HCT116 (cell line): ENCODE data around the gene CHST11. TPM values are rescaled to one million over a fixed set of nuclear protein-coding genes. Genes with fewer than 3 reads are reported as not detected.

Experiments
- ATAC-seq: fragments of 200-7000 bp; cut with Tn5 transposase; 2 replicates; pipeline ENCODE4 v1.9.1; 2020; ENCODE audit warnings: mild to moderate bottlenecking, moderate library complexity
- BruUV-seq: library from RNA; stranded (reverse); fragments of 400-500 nt; replicated peaks from 2 replicates; lab custom pipeline; 2021; lab: Mats Ljungman, UMichigan
- CTCF ChIA-PET: fragments of 300-600 bp; sonication (Branson Sonifier 250); formaldehyde crosslinking; loops from one replicate; lab custom pipeline; 2021; ENCODE audit warnings: antibody characterized with exemption; lab: Charles Lee
- POLR2A ChIA-PET: fragments of 300-600, 350-600 bp; sonication (Branson Sonifier 250); formaldehyde crosslinking; loops from one replicate; lab custom pipeline; 2021; ENCODE audit warnings: antibody characterized with exemption; lab: Charles Lee
- RAD21 ChIA-PET, 2 experiments: fragments of 300-600 bp; sonication (Branson Sonifier 250); formaldehyde crosslinking; loops; one replicate each; lab custom pipeline; 2023; ENCODE audit warnings: low total read pairs in 2 of 2; ENCODE audit not compliant: uncharacterized antibody in 2 of 2, unreplicated experiment in 2 of 2, low non-redundant PET in 1 of 2; lab: Charles Lee
- DNase-seq: peaks from one replicate; pipeline ENCODE4 v3.0.0-alpha.2; 2010; ENCODE audit warnings: low read depth, low spot score
- H2AFZ ChIP-seq: fragments of 200-600 bp; shearing (Covaris generic), sonication (generic); 2 replicates; pipeline ENCODE4 v1.6.1; 2017; ENCODE audit warnings: low read depth, mixed run types, mixed read lengths, antibody characterized with exemption, low read length; ENCODE audit not compliant: poor library complexity, severe bottlenecking
- H3K27ac ChIP-seq: 2 replicates; pipeline ENCODE4 v1.5.1; 2012; ENCODE audit warnings: low read depth, low read length
- H3K27me3 ChIP-seq: fragments of 200-600 bp; sonication (generic); 2 replicates; pipeline ENCODE4 v1.6.1; 2016; ENCODE audit warnings: mixed run types, low read length, mixed read lengths; ENCODE audit not compliant: insufficient read depth
- H3K36me3 ChIP-seq, 2 experiments: fragments of 200-500 bp in 1 of 2; fragments of 200-600 bp in 1 of 2; sonication (Bioruptor generic) in 1 of 2; sonication (generic) in 1 of 2; 2 replicates each; pipeline versions ENCODE4 v1.5.1 to v1.6.1; 2014 to 2016; ENCODE audit warnings: low read length in 2 of 2, inconsistent platforms in 1 of 2, mixed read lengths in 1 of 2, mixed run types in 1 of 2; ENCODE audit not compliant: insufficient read depth in 2 of 2, control insufficient read depth in 1 of 2
- H3K4me1 ChIP-seq, 2 experiments: fragments of 200-600 bp in 1 of 2; sonication (generic) in 1 of 2; 2 replicates each; pipeline versions ENCODE4 v1.5.1 to v1.6.1; 2012 to 2017; ENCODE audit warnings: low read length in 2 of 2, inconsistent platforms in 1 of 2, mild to moderate bottlenecking in 1 of 2, mixed read lengths in 1 of 2, mixed run types in 1 of 2, moderate library complexity in 1 of 2; ENCODE audit not compliant: insufficient read depth in 2 of 2, control insufficient read depth in 1 of 2
- H3K4me2 ChIP-seq: fragments of 200-600 bp; sonication (generic); 2 replicates; pipeline ENCODE4 v1.6.1; 2017; ENCODE audit warnings: mixed run types, low read length, mixed read lengths
- H3K4me3 ChIP-seq, 2 experiments: fragments of 200-600 bp in 1 of 2; sonication (generic) in 1 of 2; replicated peaks in 1 of 2; 2 replicates each; pipeline ENCODE4 v1.5.1; 2011 to 2016; ENCODE audit warnings: low read length in 2 of 2, control low read depth in 1 of 2, low read depth in 1 of 2, mild to moderate bottlenecking in 1 of 2, mixed read lengths in 1 of 2, mixed run types in 1 of 2
- H3K79me2 ChIP-seq: fragments of 200-600 bp; sonication (generic); 2 replicates; pipeline ENCODE4 v1.6.1; 2017; ENCODE audit warnings: mild to moderate bottlenecking, mixed run types, low read length, moderate library complexity, mixed read lengths; ENCODE audit not compliant: insufficient read depth
- H3K9ac ChIP-seq: fragments of 200-600 bp; sonication (generic); 2 replicates; pipeline ENCODE4 v1.6.1; 2016; ENCODE audit warnings: low read length, mixed read lengths
- H3K9me2 ChIP-seq: fragments of 200-600 bp; sonication (generic), shearing (Covaris generic); 2 replicates; pipeline ENCODE4 v1.6.1; 2017; ENCODE audit warnings: mixed run types, mild to moderate bottlenecking, moderate library complexity; ENCODE audit not compliant: insufficient read depth
- H3K9me3 ChIP-seq, 2 experiments: fragments of 200-500 bp in 1 of 2; fragments of 200-600 bp in 1 of 2; sonication (Bioruptor generic) in 1 of 2; sonication (generic) in 1 of 2; 2 replicates each; pipeline ENCODE4 v1.6.1; 2014 to 2017; ENCODE audit warnings: low read length in 2 of 2, mixed read lengths in 2 of 2, inconsistent platforms in 1 of 2, low read depth in 1 of 2, mild to moderate bottlenecking in 1 of 2, mixed run types in 1 of 2, moderate library complexity in 1 of 2; ENCODE audit not compliant: control insufficient read depth in 1 of 2, insufficient read depth in 1 of 2
- H4K20me1 ChIP-seq: fragments of 200-600 bp; sonication (generic), shearing (Covaris generic); 2 replicates; pipeline ENCODE4 v1.6.1; 2017; ENCODE audit warnings: mixed run types, mild to moderate bottlenecking, moderate library complexity; ENCODE audit not compliant: insufficient read depth
- CEBPB ChIP-seq: IDR thresholded peaks from 2 replicates; pipeline ENCODE4 v1.6.1; 2012; ENCODE audit warnings: low read depth
- EZH2 ChIP-seq: fragments of 200-600 bp; sonication (generic); IDR thresholded peaks from 2 replicates; pipeline ENCODE4 v1.6.1; 2017; ENCODE audit warnings: antibody characterized with exemption, mixed run types
- EZH2phosphoT487 ChIP-seq: fragments of 200-600 bp; IDR thresholded peaks from 2 replicates; pipeline ENCODE4 v1.6.1; 2018; ENCODE audit warnings: antibody characterized with exemption, borderline replicate concordance
- POLR2A ChIP-seq: IDR thresholded peaks from 2 replicates; pipeline ENCODE4 v1.7.0; 2011; ENCODE audit warnings: borderline replicate concordance; ENCODE audit not compliant: insufficient read depth, insufficient read length; ENCODE audit errors: extremely low read depth
- SRF ChIP-seq: IDR thresholded peaks from 2 replicates; pipeline ENCODE4 v1.6.1; 2012; ENCODE audit warnings: low read depth
- intact Hi-C: fragments of 100-400 bp; cut with micrococcal nuclease; formaldehyde crosslinking; loops from 2 replicates; pipeline ENCODE4 v1.10.0; 2022
- total RNA-seq: library from RNA; stranded (reverse); gene quantifications from one replicate; pipeline ENCODE4 v1.2.1, GENCODE V29; 2021; ENCODE audit not compliant: unreplicated experiment

CHST11 gene
- total RNA-seq, 1 experiment from 2014 or later, result 10.1 TPM

DNA sequence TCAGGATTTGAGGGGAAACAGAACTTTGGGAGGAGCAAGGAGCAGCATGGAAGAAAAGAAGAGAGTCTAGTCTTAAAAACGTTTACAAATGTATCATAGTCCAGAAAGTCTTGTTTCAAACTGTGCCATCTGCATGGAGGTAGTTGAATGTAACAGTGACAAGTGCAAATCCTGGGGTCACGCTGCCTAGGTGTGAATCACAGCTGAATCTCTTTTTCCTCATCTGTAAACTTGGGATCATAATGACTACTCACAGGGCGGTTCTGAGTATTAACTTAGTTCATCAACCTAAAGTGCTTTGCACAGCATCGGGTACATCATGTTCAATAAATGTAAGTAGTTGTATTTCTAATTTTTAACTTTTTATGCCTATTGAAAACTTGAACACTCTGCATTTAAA, 208.5 kb downstream of the CHST11 start:
- Histone ChIP-seq H3K36me3 (no peaks in the 10 kb centered on the region), H3K79me2 (no peaks in the 10 kb centered on the region), H3K9me2 (no peaks in the 10 kb centered on the region), H3K4me3 (no peak overlapping the region), H4K20me1 (no peaks in the 10 kb centered on the region)
- ChIA-PET CTCF (no interaction called here), RAD21 (no interaction called here), POLR2A (no interaction called here)
- no peak for ATAC-seq
- intact Hi-C loops, result no loop called here
- no peak for TF ChIP-seq EZH2phosphoT487
- TF ChIP-seq, all 23 proteins: peak for 0
- DNase-seq, result no peak
- peaks cover 10 to 13% of the 10 kb centered on the region in 2 experiments for H3K4me1 ChIP-seq
- no peaks in the 10 kb centered on the region for H3K27me3 ChIP-seq
- H3K9ac ChIP-seq, result no peak overlapping the region
- no peak overlapping the region for H2AFZ ChIP-seq
- no peak overlapping the region for H3K4me2 ChIP-seq
- no peak overlapping the region for H3K27ac ChIP-seq
- no peaks in the 10 kb centered on the region for H3K9me3 ChIP-seq
- BruUV-seq, result no TSS peak

DNA sequence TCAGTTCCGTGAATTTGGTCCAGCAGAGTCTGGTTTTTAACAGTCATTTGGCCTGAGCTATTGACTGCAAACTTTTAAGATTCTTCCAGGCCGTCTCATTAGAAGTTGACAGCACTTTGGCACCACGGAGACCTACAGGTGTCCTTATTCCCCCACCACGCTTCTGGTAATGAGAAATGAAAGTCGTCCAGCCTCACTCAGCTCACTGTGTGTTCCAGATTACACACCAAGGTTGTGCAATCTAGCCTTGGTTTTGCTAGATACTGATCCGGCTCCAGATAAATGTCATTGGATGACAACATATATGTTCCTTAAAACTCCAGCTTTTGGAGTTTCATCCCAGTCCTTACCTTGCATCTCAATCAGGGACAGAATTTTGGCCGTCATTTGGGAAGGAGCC, 210.4 kb downstream of the CHST11 start:
- Histone ChIP-seq H3K9me2 (no peaks in the 10 kb centered on the region), H3K4me3 (no peak overlapping the region), H3K9ac (no peak overlapping the region), H4K20me1 (no peaks in the 10 kb centered on the region), H3K36me3 (no peaks in the 10 kb centered on the region), H3K27me3 (no peaks in the 10 kb centered on the region), H3K79me2 (no peaks in the 10 kb centered on the region), H2AFZ (no peak overlapping the region), H3K27ac (no peak overlapping the region), H3K4me2 (no peak overlapping the region), H3K4me1 (peaks cover 26 to 32% of the 10 kb centered on the region in 2 experiments), H3K9me3 (no peaks in the 10 kb centered on the region)
- ChIA-PET CTCF (no interaction called here), RAD21 (interaction anchor here in 1 of 2 experiments (0.7 kb wide), 1 partner anchor 15 kb away, joined by 3 read pairs; no protein-coding TSS in a partner anchor), POLR2A (no interaction called here)
- intact Hi-C loops, result no loop called here
- ATAC-seq (no peak), DNase-seq (no peak)
- TF ChIP-seq CEBPB (no peak), POLR2A (no peak), SRF (no peak), EZH2 (no peak)
- BruUV-seq, result no TSS peak
